GM11168 (cell line): ENCODE measurements around the gene ZFAND6.
"Not testable (repeated sequence)": the region's sequence is repeated elsewhere in the genome, so short reads cannot be mapped to it uniquely, and the experiment has no call there.

ENCODE experiments used
- in situ Hi-C: fragments of 300-500 bp; cut with MboI; formaldehyde crosslinking; loops from one replicate; pipeline ENCODE4 v1.12.0; 2022; ENCODE audit warnings: low sequenced_read_pairs; ENCODE audit not compliant: unreplicated experiment

The ZFAND6 gene

GRCh38 chr15:80093854-80094418 lies 34.5 kb downstream of the ZFAND6 start:
- in situ Hi-C loops: no loop called here

GRCh38 chr15:80095511-80095910 lies 36.0 kb downstream of the ZFAND6 start:
- in situ Hi-C loops: no loop called here

GRCh38 chr15:80095969-80096368 lies 36.5 kb downstream of the ZFAND6 start:
- in situ Hi-C loops: no loop called here

GRCh38 chr15:80098341-80098740 lies 38.9 kb downstream of the ZFAND6 start:
- in situ Hi-C loops: no loop called here

GRCh38 chr15:80099241-80099640 lies 39.8 kb downstream of the ZFAND6 start:
- in situ Hi-C loops: no loop called here

- in situ Hi-C loops: not testable (repeated sequence)
These were observed 40.2 kb downstream of the ZFAND6 start for GRCh38 chr15:80099662-80100061.

GRCh38 chr15:80100247-80100646 lies 40.8 kb downstream of the ZFAND6 start:
- in situ Hi-C loops: no loop called here

- in situ Hi-C loops: no loop called here
These were observed 45.7 kb downstream of the ZFAND6 start for GRCh38 chr15:80105193-80105592.

- in situ Hi-C loops: no loop called here
These were observed 46.1 kb downstream of the ZFAND6 start for GRCh38 chr15:80105595-80105994.

- in situ Hi-C loops: no loop called here
These were observed 46.6 kb downstream of the ZFAND6 start for GRCh38 chr15:80106051-80106450.

- in situ Hi-C loops: no loop called here
These were observed 47.7 kb downstream of the ZFAND6 start for GRCh38 chr15:80107204-80107603.

- in situ Hi-C loops: no loop called here
These were observed 48.3 kb downstream of the ZFAND6 start for GRCh38 chr15:80107774-80108173.

GRCh38 chr15:80109388-80109787 lies 49.9 kb downstream of the ZFAND6 start:
- in situ Hi-C loops: no loop called here

GRCh38 chr15:80110920-80111319 lies 51.4 kb downstream of the ZFAND6 start:
- in situ Hi-C loops: no loop called here

- in situ Hi-C loops: no loop called here
These were observed 54.6 kb downstream of the ZFAND6 start for GRCh38 chr15:80114114-80114513.

GRCh38 chr15:80115021-80115420 lies 55.5 kb downstream of the ZFAND6 start:
- in situ Hi-C loops: no loop called here

- in situ Hi-C loops: no loop called here
These were observed 59.5 kb downstream of the ZFAND6 start for GRCh38 chr15:80118956-80119355.

GRCh38 chr15:80120636-80121035 lies 61.2 kb downstream of the ZFAND6 start:
- in situ Hi-C loops: no loop called here

- in situ Hi-C loops: no loop called here
These were observed 62.1 kb downstream of the ZFAND6 start for GRCh38 chr15:80121546-80121945.

GRCh38 chr15:80123034-80123433 lies 63.6 kb downstream of the ZFAND6 start:
- in situ Hi-C loops: no loop called here

- in situ Hi-C loops: not testable (repeated sequence)
These were observed 67.8 kb downstream of the ZFAND6 start for GRCh38 chr15:80127253-80127652.

GRCh38 chr15:80127911-80128310 lies 68.4 kb downstream of the ZFAND6 start:
- in situ Hi-C loops: no loop called here

- in situ Hi-C loops: no loop called here
These were observed 72.9 kb downstream of the ZFAND6 start for GRCh38 chr15:80132382-80132781.
